Activated T-cell treated with anti-CD3 and anti-CD28 coated beads, Interleukin-2, amount 50 U/mL, for 48 hours (primary cell): ENCODE results near the gene PAPLN.

Experiments
- DNase-seq, 2 experiments: peaks; one replicate each; pipeline ENCODE4 v3.0.0-alpha.2; 2020

The PAPLN gene

GRCh38 chr14:73248108-73248868 is 11.0 kb downstream of the PAPLN start:
- DNase-seq: no peak

GRCh38 chr14:73249108-73249507 is 11.8 kb downstream of the PAPLN start:
- DNase-seq: no peak

- DNase-seq: no peak
Measured at GRCh38 chr14:73249564-73250316, 12.4 kb downstream of the PAPLN start.

- no peak for DNase-seq
Measured at GRCh38 chr14:73250317-73250713, 13.0 kb downstream of the PAPLN start.

GRCh38 chr14:73250781-73251500 is 13.6 kb downstream of the PAPLN start:
- no peak for DNase-seq

- DNase-seq: no peak
Measured at GRCh38 chr14:73251516-73252215, 14.4 kb downstream of the PAPLN start.

- no peak for DNase-seq
Measured at GRCh38 chr14:73252491-73253322, 15.4 kb downstream of the PAPLN start.

- no peak for DNase-seq
Measured at GRCh38 chr14:73253323-73253610, 16.0 kb downstream of the PAPLN start.

GRCh38 chr14:73253721-73254120 is 16.4 kb downstream of the PAPLN start:
- no peak for DNase-seq

- no peak for DNase-seq
Measured at GRCh38 chr14:73254247-73255004, 17.1 kb downstream of the PAPLN start.

GRCh38 chr14:73255005-73255400 is 17.7 kb downstream of the PAPLN start:
- DNase-seq: no peak

- no peak for DNase-seq
Measured at GRCh38 chr14:73255693-73256225, 18.5 kb downstream of the PAPLN start.

GRCh38 chr14:73258076-73258475 is 20.8 kb downstream of the PAPLN start:
- no peak for DNase-seq

- DNase-seq: no peak
Measured at GRCh38 chr14:73258845-73259611, 21.7 kb downstream of the PAPLN start.

GRCh38 chr14:73259837-73260236 is 22.5 kb downstream of the PAPLN start:
- no peak for DNase-seq

- DNase-seq: no peak
Measured at GRCh38 chr14:73260574-73260973, 23.3 kb downstream of the PAPLN start.

- DNase-seq: no peak
Measured at GRCh38 chr14:73261075-73261474, 23.8 kb downstream of the PAPLN start.

GRCh38 chr14:73261520-73262426 is 24.5 kb downstream of the PAPLN start:
- DNase-seq: no peak

GRCh38 chr14:73262427-73263183 is 25.3 kb downstream of the PAPLN start:
- no peak for DNase-seq
